ENCODE measurements around the gene NIT2. TPM values are rescaled to one million over a fixed set of nuclear protein-coding genes. Genes with fewer than 3 reads are reported as not detected.

The NIT2 gene
- total and polyA plus RNA-seq, 10 of the 15 experiments (the other 5 are each of a cell fraction or from before 2014, with no cell fraction given) = 49.3 to 215 (median 76.4) TPM

GRCh38 chr3:100368441-100368840, 33.9 kb downstream of the NIT2 start:
- H2AFZ ChIP-seq (ENCODE audit: control insufficient read depth, low read depth, low read length) = no peak overlapping the region
- no peaks in the 10 kb centered on the region for H4K20me1 ChIP-seq (ENCODE audit: control insufficient read depth, insufficient read depth)
- in situ Hi-C loops (cut with MboI) (no loop called here), intact Hi-C loops (cut with micrococcal nuclease; ENCODE audit: unreplicated experiment) (no loop called here)
- peaks cover 8 to 26% of the 10 kb centered on the region in 2 experiments; a peak in 3 of 4 replicates for H3K36me3 ChIP-seq (ENCODE audit: control insufficient read depth in 2 of 2, insufficient read depth in 2 of 2, low read length in 1 of 2)
- ATAC-seq (no peak), DNase-seq (ENCODE audit: low read depth, low spot score) (no peak), FAIRE-seq (no peak)
- no peak overlapping the region for H3K9ac ChIP-seq (ENCODE audit: control insufficient read depth, insufficient read depth, low read length)
- no peak overlapping the region for H3K27ac ChIP-seq (ENCODE audit: control insufficient read depth, insufficient read depth)
- no peaks in the 10 kb centered on the region for H3K4me1 ChIP-seq (ENCODE audit: control insufficient read depth, insufficient read depth, low read length)
- ChIA-PET POLR2A (no interaction called here), SMC1A (ENCODE audit: uncharacterized antibody, unreplicated experiment) (interaction anchor here (1.0 kb wide), 1 partner anchor 14 kb away, joined by 4 read pairs; no protein-coding TSS in a partner anchor), RAD21 (ENCODE audit: unreplicated experiment) (no interaction called here), CTCF (interaction anchor here (1.5 to 1.7 kb wide), 2 partner anchors 266 to 536 kb away, joined by 4 to 6 read pairs; no protein-coding TSS in a partner anchor)
- BruUV-seq (replicated peaks) = no TSS peak
- H3K9me3 ChIP-seq (replicated peaks; ENCODE audit: control insufficient read depth, insufficient read depth, low read length) = no peaks in the 10 kb centered on the region
- no peak overlapping the region for H3K4me3 ChIP-seq
- 97% methylated on average over 8 of the region's 8 CpGs for WGBS (ENCODE audit: insufficient coverage, insufficient replicate concordance, low lambda C conversion rate, missing lambda C conversion rate)
- no peak overlapping the region for H3K4me2 ChIP-seq (ENCODE audit: control insufficient read depth, insufficient read depth)
- TF ChIP-seq SKIL (IDR thresholded peaks at IDR 0.05; ENCODE audit: low read depth, poor library complexity, severe bottlenecking) = no peak
- TF ChIP-seq IKZF1 (conservative IDR thresholded peaks at IDR 0.05) = no peak
- TF ChIP-seq TBL1XR1 (IDR thresholded peaks at IDR 0.05; ENCODE audit: low read depth, low read length) = no peak
- TF ChIP-seq MXI1 (IDR thresholded peaks at IDR 0.05; ENCODE audit: low read depth, low read length) = no peak
- TF ChIP-seq ZNF207 (IDR thresholded peaks at IDR 0.05; ENCODE audit: borderline replicate concordance) = no peak
- TF ChIP-seq, protein P1, sequence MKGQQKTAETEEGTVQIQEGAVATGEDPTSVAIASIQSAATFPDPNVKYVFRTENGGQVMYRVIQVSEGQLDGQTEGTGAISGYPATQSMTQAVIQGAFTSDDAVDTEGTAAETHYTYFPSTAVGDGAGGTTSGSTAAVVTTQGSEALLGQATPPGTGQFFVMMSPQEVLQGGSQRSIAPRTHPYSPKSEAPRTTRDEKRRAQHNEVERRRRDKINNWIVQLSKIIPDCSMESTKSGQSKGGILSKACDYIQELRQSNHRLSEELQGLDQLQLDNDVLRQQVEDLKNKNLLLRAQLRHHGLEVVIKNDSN (IDR thresholded peaks at IDR 0.05; ENCODE audit: borderline replicate concordance, extremely low read length, insufficient read depth, low read depth, low read length) = no peak
- H3K27me3 ChIP-seq (replicated peaks in 1 of 2; ENCODE audit: control insufficient read depth in 2 of 2, insufficient read depth in 2 of 2, low read length in 1 of 2) = no peaks in the 10 kb centered on the region
- H3K79me2 ChIP-seq (ENCODE audit: control insufficient read depth, insufficient read depth, low read length) = no peaks in the 10 kb centered on the region
